B cell (primary cell): Measurements from ENCODE around the gene TMEM154. TPM values are rescaled to one million over a fixed set of nuclear protein-coding genes. Genes with fewer than 3 reads are reported as not detected.

ENCODE experiments used
- ATAC-seq: fragments of 200-7000 bp; cut with Tn5 transposase; one replicate; pipeline ENCODE4 v1.10.0; 2021; ENCODE audit warnings: low read depth, mild to moderate bottlenecking, moderate number of reproducible peaks, moderate library complexity
- CTCF ChIA-PET: fragments of 350-600 bp; sonication (Branson Sonifier 250); formaldehyde crosslinking; loops from one replicate; lab custom pipeline; 2021; ENCODE audit warnings: antibody characterized with exemption, inconsistent platforms; lab: Charles Lee
- POLR2A ChIA-PET: fragments of 350-600 bp; sonication (Branson Sonifier 250); formaldehyde crosslinking; loops from one replicate; lab custom pipeline; 2021; ENCODE audit warnings: antibody characterized with exemption; lab: Charles Lee
- DNase-seq: peaks from one replicate; pipeline ENCODE4 v3.0.0; 2013
- H2AFZ ChIP-seq: 2 replicates; pipeline ENCODE4 v1.6.1; 2012; ENCODE audit warnings: mild to moderate bottlenecking, low read depth, low read length; ENCODE audit not compliant: insufficient read depth, poor library complexity, severe bottlenecking
- H3K27ac ChIP-seq, 2 donors: 1 replicate in 1 of 2; 2 replicates in 1 of 2; pipeline ENCODE4 v1.5.1; 2012 to 2013; ENCODE audit warnings: low read length in 2 of 2, mild to moderate bottlenecking in 2 of 2, moderate library complexity in 1 of 2
- H3K27me3 ChIP-seq, 4 experiments: fragments of 200-600 bp in 1 of 4; sonication (generic) in 1 of 4; replicated peaks in 1 of 4; 1 replicate in 2 of 4; 2 replicates in 2 of 4; pipeline versions ENCODE4 v1.6.1 to v1.7.0; 2013 to 2016; ENCODE audit warnings: low read length in 3 of 4, mild to moderate bottlenecking in 2 of 4, mixed read lengths in 1 of 4, moderate library complexity in 1 of 4; ENCODE audit not compliant: insufficient read depth in 4 of 4, control insufficient read depth in 3 of 4; ENCODE audit errors: control extremely low read depth in 1 of 4
- H3K36me3 ChIP-seq, 2 experiments: replicated peaks in 1 of 2; 1 replicate in 1 of 2; 2 replicates in 1 of 2; pipeline versions ENCODE4 v1.6.1 to v1.7.1; 2013; ENCODE audit warnings: low read length in 1 of 2; ENCODE audit not compliant: insufficient read depth in 2 of 2, control insufficient read depth in 1 of 2; ENCODE audit errors: control extremely low read depth in 1 of 2, extremely low read depth in 1 of 2
- H3K4me1 ChIP-seq, 2 donors: fragments of 200-600 bp in 1 of 2; sonication (generic) in 1 of 2; 1 replicate in 1 of 2; 2 replicates in 1 of 2; pipeline versions ENCODE4 v1.5.1 to v1.6.1; 2013 to 2017; ENCODE audit warnings: low read length in 2 of 2; ENCODE audit not compliant: control insufficient read depth in 2 of 2, insufficient read depth in 2 of 2
- H3K4me2 ChIP-seq: replicated peaks from 2 replicates; pipeline ENCODE3; 2012; ENCODE audit warnings: mild to moderate bottlenecking, low read depth, low read length; ENCODE audit not compliant: poor library complexity, severe bottlenecking
- H3K4me3 ChIP-seq, 5 experiments: fragments of 200-600 bp in 1 of 5; sonication (generic) in 1 of 5; 1 replicate in 3 of 5; 2 replicates in 2 of 5; pipeline versions ENCODE4 v1.5.1 to v1.7.0; 2011 to 2016; ENCODE audit warnings: low read length in 4 of 5, mild to moderate bottlenecking in 4 of 5, low read depth in 2 of 5, control low read depth in 1 of 5, moderate library complexity in 1 of 5; ENCODE audit not compliant: insufficient read depth in 1 of 5; ENCODE audit errors: control extremely low read depth in 1 of 5, extremely low read depth in 1 of 5
- H3K79me2 ChIP-seq: fragments of 200-600 bp; sonication (generic); one replicate; pipeline ENCODE4 v1.6.0; 2016; ENCODE audit warnings: low read length; ENCODE audit not compliant: control insufficient read depth, insufficient read depth
- H3K9ac ChIP-seq: fragments of 200-600 bp; sonication (generic); 2 replicates; pipeline ENCODE4 v1.6.1; 2017; ENCODE audit warnings: mild to moderate bottlenecking, low read length, moderate library complexity
- H3K9me3 ChIP-seq, 3 donors: one replicate each; pipeline versions ENCODE4 v1.6.1 to v1.7.1; 2013; ENCODE audit warnings: low read length in 2 of 3; ENCODE audit not compliant: control insufficient read depth in 2 of 3, insufficient read depth in 1 of 3; ENCODE audit errors: control extremely low read depth in 1 of 3
- H4K20me1 ChIP-seq: 2 replicates; pipeline ENCODE4 v1.6.0; 2012; ENCODE audit warnings: mild to moderate bottlenecking, low read length; ENCODE audit not compliant: insufficient read depth, control insufficient read depth, poor library complexity, severe bottlenecking
- H3K27ac Mint-ChIP-seq: one replicate; pipeline ENCODE4 v1.8.0; 2021; ENCODE audit warnings: mixed read lengths
- H3K27me3 Mint-ChIP-seq: one replicate; pipeline ENCODE4 v1.8.0; 2021; ENCODE audit warnings: mixed read lengths
- H3K4me1 Mint-ChIP-seq: one replicate; pipeline ENCODE4 v1.8.0; 2021; ENCODE audit warnings: mixed read lengths
- H3K4me3 Mint-ChIP-seq: one replicate; pipeline ENCODE4 v1.8.0; 2021; ENCODE audit warnings: mixed read lengths
- H3K9me3 Mint-ChIP-seq: one replicate; pipeline ENCODE4 v1.8.0; 2022; ENCODE audit warnings: mixed read lengths; ENCODE audit not compliant: insufficient read depth
- CTCF ChIP-seq: fragments of 200-600 bp; IDR thresholded peaks from one replicate; pipeline ENCODE4 v1.8.0; 2022; ENCODE audit warnings: antibody characterized with exemption, mild to moderate bottlenecking
- EZH2 ChIP-seq: IDR thresholded peaks from 2 replicates; pipeline ENCODE4 v1.6.1; 2012; ENCODE audit warnings: borderline replicate concordance, low read depth, mild to moderate bottlenecking, moderate library complexity, low read length; ENCODE audit not compliant: insufficient read depth, poor library complexity, severe bottlenecking
- WGBS: methylation state at CpG from one replicate; pipeline ENCODE4 v1.1.5; 2013; ENCODE audit warnings: missing lambda C conversion rate; ENCODE audit not compliant: insufficient coverage; 5-methylcytosine and 5-hydroxymethylcytosine counted together
- intact Hi-C: fragments of 100-400 bp; cut with micrococcal nuclease; formaldehyde crosslinking; loops from one replicate; pipeline ENCODE4 v1.10.0; 2022
- polyA plus RNA-seq: library from polyadenylated mRNA; depleted of rRNA; stranded (reverse); fragments of >200 nt; gene quantifications from 2 replicates; pipeline ENCODE4 v1.2.3, GENCODE V29; 2012
- total RNA-seq, 2 donors: library from RNA; stranded (reverse); fragments of 120-200 nt in 1 of 2; gene quantifications; 1 replicate in 1 of 2; 2 replicates in 1 of 2; pipeline versions ENCODE4 v1.2.3 to v1.2.4, GENCODE V29; 2013 to 2022

TMEM154 gene
- total and polyA plus RNA-seq, 2 donors (not counting 1 experiment from before 2014, with no cell fraction given): 20.1 to 99.1 TPM

GRCh38 chr4:152663203-152664066 lies 16.4 kb downstream of the TMEM154 start:
- ChIA-PET POLR2A (interaction anchor here (0.7 to 2.4 kb wide), 5 partner anchors 11 to 127 kb away, joined by 3 to 11 read pairs (median 8); partner anchors contain the start of gene FBXW7), CTCF (interaction anchor here (0.5 to 1.9 kb wide), 11 partner anchors 9 to 209 kb away, joined by 3 to 9 read pairs (median 6); no protein-coding TSS in a partner anchor)
- no peak for TF ChIP-seq EZH2
- TF ChIP-seq CTCF: no peak
- peak overlapping the region; percentile 84 for H3K27ac ChIP-seq
- no peaks in the 10 kb centered on the region for H4K20me1 ChIP-seq
- Mint-ChIP-seq H3K4me1 (peaks cover 91% of the 10 kb centered on the region), H3K27me3 (no peaks in the 10 kb centered on the region), H3K4me3 (peak overlapping the region; percentile 77), H3K9me3 (peaks cover 3% of the 10 kb centered on the region), H3K27ac (peak overlapping the region; percentile 89)
- H3K9ac ChIP-seq: peak overlapping the region; percentile 40
- H2AFZ ChIP-seq: peak overlapping the region; percentile 4
- peak overlapping the region; percentile 72 for H3K4me2 ChIP-seq
- peaks cover 5% of the 10 kb centered on the region in 2 experiments for H3K36me3 ChIP-seq
- peaks cover 84% of the 10 kb centered on the region for H3K79me2 ChIP-seq
- peaks cover 1 to 2% (median 2%) of the 10 kb centered on the region in 3 donors for H3K9me3 ChIP-seq
- 13% methylated on average over 2 of the region's 6 CpGs for WGBS
- intact Hi-C loops: loop anchor here (1.0 to 10.0 kb wide), 6 partner anchors 16 to 1649 kb away; partner anchors contain the start of genes ARFIP1, LRBA, RPS3A and TIGD4
- peak overlapping the region; percentile 30 to 55 (median 52) for H3K4me3 ChIP-seq
- no peaks in the 10 kb centered on the region for H3K27me3 ChIP-seq
- peaks cover 94% of the 10 kb centered on the region in 2 donors for H3K4me1 ChIP-seq
- ATAC-seq: peak; percentile 67
- peak; percentile 82 for DNase-seq
